CD4-positive, alpha-beta T cell treated with Interferon gamma for 1 hour (primary cell): ENCODE measurements around the gene CBX4.

Source experiments
- DNase-seq: peaks from one replicate; pipeline ENCODE4 v3.0.0-alpha.2; 2020

CBX4 gene

DNA sequence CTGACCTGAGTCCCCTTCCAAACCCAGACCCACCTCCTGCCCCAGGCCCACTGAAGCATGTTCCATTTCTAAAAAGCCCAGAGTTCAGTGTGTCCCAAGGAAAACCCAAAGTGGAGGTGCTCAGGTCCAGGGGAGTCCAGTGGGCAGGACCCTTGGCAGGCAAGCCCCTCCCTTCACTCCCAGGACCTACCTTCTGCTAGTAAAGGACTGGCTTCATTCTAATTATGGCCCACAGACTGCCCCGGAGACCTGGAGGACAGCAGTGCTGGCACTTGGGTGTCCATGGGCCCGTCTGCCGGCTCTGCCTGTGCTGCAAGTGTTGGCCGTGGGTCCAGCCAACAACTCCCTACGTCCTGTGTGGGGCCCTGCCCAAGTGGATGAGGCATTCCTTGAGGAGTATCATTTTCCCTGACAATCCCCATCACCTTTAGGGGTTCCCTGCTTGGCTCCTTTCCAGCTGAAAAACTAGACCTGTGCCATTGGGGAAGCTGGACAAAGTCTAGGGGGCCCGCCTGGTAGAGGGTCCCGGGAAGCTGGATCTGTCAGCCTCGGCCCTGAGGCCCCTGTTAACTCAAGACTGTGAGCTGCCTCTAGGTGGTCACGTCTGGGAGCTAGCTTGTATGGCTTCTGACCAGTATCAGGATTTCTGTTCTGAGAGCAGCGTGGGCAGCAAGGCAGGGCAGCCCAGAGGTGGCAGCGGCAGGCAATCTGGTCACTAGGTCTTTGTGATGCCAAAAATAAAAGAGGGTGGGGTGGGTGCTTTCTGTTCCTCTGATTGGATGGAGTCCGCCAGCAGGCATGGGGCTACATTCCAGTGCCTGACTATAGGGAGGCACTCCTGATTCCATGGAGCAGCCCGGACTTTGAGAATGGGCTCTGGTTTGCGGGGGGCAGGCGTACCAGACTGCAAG, 53.1 kb downstream of the CBX4 start:
- DNase-seq = no peak

- no peak for DNase-seq
These were observed 54.0 kb downstream of the CBX4 start for GRCh38 chr17:79785017-79785899.

- DNase-seq = no peak
These were observed 54.8 kb downstream of the CBX4 start for GRCh38 chr17:79784353-79785016.

GRCh38 chr17:79783891-79784290, 55.3 kb downstream of the CBX4 start:
- DNase-seq = no peak
